H9 (cell line): ENCODE data around the gene WDR77. TPM values are rescaled to one million over a fixed set of nuclear protein-coding genes. Genes with fewer than 3 reads are reported as not detected.

Experiments used
- DNase-seq: peaks from one replicate; pipeline ENCODE4 v3.0.0-alpha.2; 2017
- H2AFZ ChIP-seq: one replicate; pipeline ENCODE4 v1.6.1; 2013; ENCODE audit warnings: mild to moderate bottlenecking, low read length, control low read depth, moderate library complexity
- H2AK5ac ChIP-seq: 2 replicates; pipeline ENCODE4 v1.6.1; 2013; ENCODE audit warnings: low read length, control low read depth, mixed read lengths; ENCODE audit not compliant: insufficient read length
- H2BK120ac ChIP-seq: one replicate; pipeline ENCODE4 v1.6.1; 2013; ENCODE audit warnings: low read depth, mild to moderate bottlenecking, low read length, control low read depth, inconsistent platforms; ENCODE audit not compliant: poor library complexity, severe bottlenecking
- H2BK12ac ChIP-seq: 2 replicates; pipeline ENCODE4 v1.6.1; 2013; ENCODE audit warnings: low read length, control low read depth, mixed read lengths, low read depth; ENCODE audit not compliant: insufficient read length
- H2BK15ac ChIP-seq: 2 replicates; pipeline ENCODE4 v1.6.1; 2013; ENCODE audit warnings: low read depth, low read length, control low read depth
- H2BK20ac ChIP-seq: one replicate; pipeline ENCODE4 v1.6.1; 2013; ENCODE audit warnings: low read depth, mild to moderate bottlenecking, low read length, control low read depth, inconsistent platforms; ENCODE audit not compliant: poor library complexity, severe bottlenecking
- H2BK5ac ChIP-seq: 2 replicates; pipeline ENCODE4 v1.6.1; 2013; ENCODE audit warnings: low read length, control low read depth, mixed read lengths; ENCODE audit not compliant: insufficient read length
- H3K14ac ChIP-seq: 2 replicates; pipeline ENCODE4 v1.6.1; 2013; ENCODE audit warnings: low read length, control low read depth; ENCODE audit not compliant: insufficient read depth
- H3K18ac ChIP-seq: 2 replicates; pipeline ENCODE4 v1.6.1; 2013; ENCODE audit warnings: low read depth, mild to moderate bottlenecking, mixed read lengths, low read length, control low read depth; ENCODE audit not compliant: insufficient read length
- H3K23ac ChIP-seq: 2 replicates; pipeline ENCODE4 v1.6.1; 2013; ENCODE audit warnings: low read length, control low read depth, mixed read lengths, low read depth; ENCODE audit not compliant: insufficient read length
- H3K23me2 ChIP-seq: 2 replicates; pipeline ENCODE4 v1.6.1; 2013; ENCODE audit warnings: low read depth, mild to moderate bottlenecking, mixed read lengths, low read length, control low read depth; ENCODE audit not compliant: insufficient read length, poor library complexity, severe bottlenecking
- H3K27ac ChIP-seq: 2 replicates; pipeline ENCODE4 v1.5.1; 2013; ENCODE audit warnings: low read length, control low read depth, mixed read lengths, low read depth; ENCODE audit not compliant: insufficient read length
- H3K27me3 ChIP-seq: 2 replicates; pipeline ENCODE4 v1.6.1; 2013; ENCODE audit warnings: low read length, control low read depth, inconsistent platforms; ENCODE audit not compliant: insufficient read depth
- H3K4ac ChIP-seq: 2 replicates; pipeline ENCODE4 v1.6.1; 2013; ENCODE audit warnings: low read depth, mild to moderate bottlenecking, control low read depth, inconsistent platforms, low read length, moderate library complexity
- H3K4me1 ChIP-seq: 2 replicates; pipeline ENCODE4 v1.6.1; 2013; ENCODE audit warnings: low read length, control low read depth, inconsistent platforms; ENCODE audit not compliant: insufficient read depth
- H3K4me2 ChIP-seq: 2 replicates; pipeline ENCODE4 v1.6.1; 2013; ENCODE audit warnings: low read length, control low read depth, mixed read lengths; ENCODE audit not compliant: insufficient read length, insufficient read depth
- H3K56ac ChIP-seq: 2 replicates; pipeline ENCODE4 v1.6.1; 2013; ENCODE audit warnings: low read depth, mild to moderate bottlenecking, mixed read lengths, low read length, control low read depth; ENCODE audit not compliant: insufficient read length
- H3K79me1 ChIP-seq: 2 replicates; pipeline ENCODE4 v1.6.1; 2013; ENCODE audit warnings: low read depth, mild to moderate bottlenecking, moderate library complexity, low read length, control low read depth, inconsistent platforms; ENCODE audit not compliant: insufficient read depth, poor library complexity, severe bottlenecking
- H3K79me2 ChIP-seq: 2 replicates; pipeline ENCODE4 v1.6.1; 2013; ENCODE audit warnings: low read length, control low read depth, inconsistent platforms; ENCODE audit not compliant: insufficient read depth
- H3K9ac ChIP-seq: 2 replicates; pipeline ENCODE4 v1.6.1; 2013; ENCODE audit warnings: low read length, control low read depth, mixed read lengths; ENCODE audit not compliant: insufficient read length; ENCODE audit errors: extremely low read depth
- H3K9me3 ChIP-seq: one replicate; pipeline ENCODE4 v1.6.1; 2013; ENCODE audit warnings: low read depth, low read length, inconsistent platforms; ENCODE audit not compliant: control insufficient read depth
- H3T11ph ChIP-seq: one replicate; pipeline ENCODE4 v1.6.1; 2013; ENCODE audit warnings: mild to moderate bottlenecking, low read length, control low read depth, inconsistent platforms
- H4K20me1 ChIP-seq: one replicate; pipeline ENCODE4 v1.6.1; 2013; ENCODE audit not compliant: control insufficient read depth, insufficient read length, insufficient read depth
- H4K5ac ChIP-seq: 2 replicates; pipeline ENCODE4 v1.6.1; 2013; ENCODE audit warnings: low read depth, mild to moderate bottlenecking, mixed read lengths, low read length, control low read depth; ENCODE audit not compliant: insufficient read length
- H4K8ac ChIP-seq: replicated peaks from 2 replicates; pipeline ENCODE4 v1.6.1; 2013; ENCODE audit warnings: low read length, control low read depth, mixed read lengths, low read depth; ENCODE audit not compliant: insufficient read length
- H4K91ac ChIP-seq: 2 replicates; pipeline ENCODE4 v1.6.1; 2013; ENCODE audit warnings: low read depth, mild to moderate bottlenecking, moderate library complexity, mixed read lengths, low read length, control low read depth; ENCODE audit not compliant: insufficient read length
- H3K27ac Mint-ChIP-seq, 3 experiments: 2 replicates in 2 of 3; 3 replicates in 1 of 3; pipeline ENCODE4 v1.8.0; 2020 to 2021; ENCODE audit warnings: mixed read lengths in 3 of 3, mild to moderate bottlenecking in 1 of 3, moderate library complexity in 1 of 3
- H3K27me3 Mint-ChIP-seq: 2 replicates; pipeline ENCODE4 v1.8.0; 2021; ENCODE audit warnings: low read depth, mild to moderate bottlenecking, moderate library complexity, mixed read lengths
- H3K36me3 Mint-ChIP-seq, 3 experiments: 2 replicates in 2 of 3; 3 replicates in 1 of 3; pipeline ENCODE4 v1.8.0; 2020 to 2021; ENCODE audit warnings: low read depth in 3 of 3, mixed read lengths in 3 of 3; ENCODE audit not compliant: insufficient read depth in 1 of 3
- H3K4me1 Mint-ChIP-seq, 2 experiments: 2 replicates each; pipeline ENCODE4 v1.8.0; 2020; ENCODE audit warnings: mixed read lengths in 2 of 2
- H3K4me3 Mint-ChIP-seq, 2 experiments: 2 replicates in 1 of 2; 3 replicates in 1 of 2; pipeline ENCODE4 v1.8.0; 2020 to 2021; ENCODE audit warnings: mild to moderate bottlenecking in 2 of 2, mixed read lengths in 2 of 2, moderate library complexity in 1 of 2
- H3K9me3 Mint-ChIP-seq, 2 experiments: 2 replicates in 1 of 2; 3 replicates in 1 of 2; pipeline ENCODE4 v1.8.0; 2020; ENCODE audit warnings: mild to moderate bottlenecking in 2 of 2, mixed read lengths in 2 of 2, moderate library complexity in 1 of 2
- CTCF ChIP-seq: fragments of 200-600 bp; sonication (generic); conservative IDR thresholded peaks from 3 replicates; pipeline ENCODE4 v1.8.0; 2021; ENCODE audit warnings: antibody characterized with exemption, mild to moderate bottlenecking
- WGBS: extraction: QIAGEN DNeasy Blood & Tissue Kit; methylation state at CpG from one replicate; pipeline ENCODE4 v1.1.7; 2013; ENCODE audit warnings: missing lambda C conversion rate, low lambda C conversion rate, mixed read lengths; ENCODE audit not compliant: insufficient read length; ENCODE audit errors: extremely low coverage; 5-methylcytosine and 5-hydroxymethylcytosine counted together
- total RNA-seq: library from RNA; stranded (reverse); gene quantifications from 2 replicates; pipeline ENCODE4 v1.2.1, GENCODE V29; 2021

Gene WDR77
- total RNA-seq, 1 experiment from 2014 or later = 70.9 TPM

DNA sequence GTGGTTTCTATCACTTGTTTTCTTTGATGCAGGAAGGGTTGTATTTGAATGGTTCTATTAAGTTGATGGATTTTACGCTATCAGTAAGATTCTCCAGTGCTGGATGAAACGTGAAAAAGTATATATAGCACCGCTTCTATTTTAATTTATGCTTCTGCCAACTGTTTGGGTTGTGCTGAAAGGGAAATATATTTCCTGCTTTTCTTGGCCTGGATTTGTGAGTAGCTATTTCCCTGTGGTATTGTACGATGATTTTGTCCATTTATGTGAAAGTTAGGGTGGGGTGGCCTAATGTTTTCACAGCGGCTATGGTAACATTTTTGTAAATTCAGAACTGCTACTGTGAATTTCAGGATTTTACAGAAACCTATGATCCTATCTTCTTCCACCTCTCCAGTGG is 25.1 kb upstream of the WDR77 start:
- Histone ChIP-seq H2BK20ac (no peak overlapping the region), H3K4me2 (no peak overlapping the region), H4K91ac (no peak overlapping the region), H2BK12ac (no peak overlapping the region), H3K23me2 (no peaks in the 10 kb centered on the region), H4K8ac (no peak overlapping the region), H3K9ac (no peak overlapping the region), H3K9me3 (no peaks in the 10 kb centered on the region), H3K27me3 (no peaks in the 10 kb centered on the region), H3K79me2 (no peaks in the 10 kb centered on the region), H3K4ac (no peak overlapping the region), H3K14ac (no peak overlapping the region), H2AFZ (no peak overlapping the region), H3K56ac (no peak overlapping the region), H2BK15ac (no peak overlapping the region), H3K4me1 (no peaks in the 10 kb centered on the region), H3K27ac (no peak overlapping the region), H2BK5ac (no peak overlapping the region), H3K79me1 (no peaks in the 10 kb centered on the region), H3T11ph (no peak overlapping the region), H3K23ac (no peak overlapping the region), H4K20me1 (no peaks in the 10 kb centered on the region), H3K18ac (no peak overlapping the region), H2BK120ac (no peak overlapping the region), H2AK5ac (no peak overlapping the region), H4K5ac (no peak overlapping the region)
- Mint-ChIP-seq H3K4me1 (no peaks in the 10 kb centered on the region), H3K9me3 (no peaks in the 10 kb centered on the region), H3K36me3 (no peaks in the 10 kb centered on the region; a peak in 1 of 7 replicates), H3K27ac (no peak overlapping the region), H3K4me3 (no peak overlapping the region), H3K27me3 (no peaks in the 10 kb centered on the region; the same call in 1 of the 2 replicates)
- DNase-seq = no peak
- WGBS = no CpG with 5 or more reads among the region's 5 CpGs
- TF ChIP-seq CTCF = no peak
